HG03025 (cell line): ENCODE data around the gene CCDC142.
"Not testable (repeated sequence)": the region's sequence is repeated elsewhere in the genome, so short reads cannot be mapped to it uniquely, and the experiment has no call there.

Experiments used
- ATAC-seq: cut with Tn5 transposase; IDR thresholded peaks from one replicate; pipeline ENCODE4 v1.9.1; 2021; ENCODE audit warnings: mild to moderate bottlenecking, moderate library complexity; ENCODE audit not compliant: unreplicated experiment, low FRiP score

CCDC142 gene

DNA sequence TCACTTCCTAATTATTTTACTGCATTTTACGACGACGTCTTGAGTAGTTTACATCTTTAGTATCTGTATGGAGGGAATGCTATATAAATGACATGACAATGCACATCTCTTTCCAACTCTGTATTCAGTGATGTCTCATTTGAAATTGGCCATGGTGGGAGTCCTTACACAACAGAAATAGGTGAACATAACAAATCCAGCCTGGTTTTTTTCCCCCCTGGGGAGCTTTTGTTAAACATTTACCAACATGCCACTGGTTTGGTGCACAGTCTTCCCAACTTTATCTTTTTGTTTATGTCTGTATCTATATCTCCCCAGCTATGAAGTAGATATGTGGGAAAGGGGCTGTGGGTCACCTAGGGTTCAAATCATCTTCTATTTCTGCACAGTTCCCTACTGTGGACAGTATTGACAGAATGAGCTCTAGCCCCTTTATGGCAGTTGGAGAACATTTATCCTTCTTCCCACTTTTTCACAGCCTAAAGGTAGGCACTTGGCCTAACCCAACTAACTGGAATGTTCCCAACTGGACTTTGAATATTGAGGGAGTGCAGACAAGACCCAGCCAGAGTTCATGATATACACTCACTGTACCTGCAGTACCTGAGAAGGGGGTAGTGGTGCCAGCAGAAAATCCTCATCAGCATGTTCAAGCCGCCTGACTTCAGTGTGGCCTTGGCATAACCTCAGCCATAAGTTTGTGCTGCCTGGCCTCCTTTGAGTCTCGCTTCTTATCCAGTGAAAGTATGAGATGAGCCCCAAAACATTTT lies 35.4 kb downstream of the CCDC142 start:
- ATAC-seq = no peak

DNA sequence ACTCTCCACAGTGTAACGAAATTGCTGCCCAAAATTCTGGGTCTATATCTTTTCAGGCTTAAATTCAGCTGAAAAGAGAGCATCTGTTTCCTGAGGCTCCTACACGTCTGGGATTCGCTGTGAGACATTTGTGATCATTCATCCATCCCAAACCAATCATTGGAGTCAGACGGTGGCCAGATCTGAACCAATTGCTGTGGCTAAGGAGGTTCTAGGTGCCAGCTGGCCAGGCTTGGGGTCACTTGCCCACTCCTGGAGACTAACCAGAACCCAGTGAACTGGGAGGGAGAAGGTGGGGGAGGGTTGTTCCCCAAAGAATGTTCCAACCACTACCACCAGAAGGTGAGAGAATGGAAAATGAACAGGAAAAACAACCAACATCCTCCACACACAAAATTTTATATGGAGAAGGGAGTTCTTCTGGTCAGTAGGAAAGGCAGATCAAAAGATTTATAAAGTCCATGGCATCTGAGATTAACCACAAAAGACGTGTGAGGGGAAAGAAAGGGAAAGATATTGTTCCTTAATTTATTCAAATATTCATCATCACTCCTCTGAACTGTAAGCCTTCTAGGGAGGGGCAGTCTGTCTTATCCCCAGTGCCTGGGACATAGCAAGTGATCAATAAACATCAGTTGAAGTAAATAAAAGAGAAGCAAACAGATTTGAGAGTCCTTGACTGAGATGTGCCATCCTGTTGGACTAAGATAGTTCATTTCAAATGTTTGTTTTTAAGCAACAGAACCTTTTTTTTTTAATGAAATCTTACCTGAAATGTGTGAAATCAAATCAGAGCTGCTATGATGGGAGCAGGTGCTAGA lies 38.1 kb downstream of the CCDC142 start:
- ATAC-seq = no peak

DNA sequence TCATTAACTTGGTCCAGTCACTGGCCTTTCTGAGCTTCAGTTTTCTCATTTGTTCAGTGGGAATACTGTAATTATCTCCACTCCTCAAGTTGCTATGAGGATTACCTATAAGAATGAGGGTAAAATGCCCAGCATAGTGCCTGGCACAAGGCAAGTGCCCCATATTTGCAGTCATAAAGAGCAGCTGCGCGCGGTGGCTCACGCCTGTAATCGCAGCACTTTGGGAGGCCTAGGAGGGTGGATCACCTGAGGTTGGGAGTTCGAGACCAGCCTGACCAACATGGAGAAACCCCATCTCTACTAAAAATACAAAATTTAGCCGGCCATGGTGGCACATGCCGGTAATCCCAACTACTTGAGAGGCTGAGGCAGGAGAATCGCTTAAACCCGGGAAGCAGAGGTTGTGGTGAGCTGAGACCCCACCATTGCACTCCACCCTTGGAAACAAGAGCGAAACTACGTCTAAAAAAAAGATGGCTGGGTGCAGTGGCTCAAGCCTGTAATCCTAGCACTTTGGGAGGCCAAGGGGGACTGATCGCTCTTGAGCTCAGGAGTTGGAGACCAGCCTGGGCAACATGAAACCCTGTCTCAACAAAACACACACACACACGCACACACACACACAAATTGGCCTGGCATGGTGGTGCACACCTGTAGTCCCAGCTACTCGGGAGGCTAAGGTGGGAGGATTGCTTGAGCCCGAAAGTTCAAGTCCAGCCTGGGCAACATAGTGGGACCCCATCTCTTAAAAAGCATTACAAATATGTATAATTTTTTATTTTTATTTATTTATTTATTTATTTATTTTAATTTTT lies 40.1 kb downstream of the CCDC142 start:
- ATAC-seq = not testable (repeated sequence)

DNA sequence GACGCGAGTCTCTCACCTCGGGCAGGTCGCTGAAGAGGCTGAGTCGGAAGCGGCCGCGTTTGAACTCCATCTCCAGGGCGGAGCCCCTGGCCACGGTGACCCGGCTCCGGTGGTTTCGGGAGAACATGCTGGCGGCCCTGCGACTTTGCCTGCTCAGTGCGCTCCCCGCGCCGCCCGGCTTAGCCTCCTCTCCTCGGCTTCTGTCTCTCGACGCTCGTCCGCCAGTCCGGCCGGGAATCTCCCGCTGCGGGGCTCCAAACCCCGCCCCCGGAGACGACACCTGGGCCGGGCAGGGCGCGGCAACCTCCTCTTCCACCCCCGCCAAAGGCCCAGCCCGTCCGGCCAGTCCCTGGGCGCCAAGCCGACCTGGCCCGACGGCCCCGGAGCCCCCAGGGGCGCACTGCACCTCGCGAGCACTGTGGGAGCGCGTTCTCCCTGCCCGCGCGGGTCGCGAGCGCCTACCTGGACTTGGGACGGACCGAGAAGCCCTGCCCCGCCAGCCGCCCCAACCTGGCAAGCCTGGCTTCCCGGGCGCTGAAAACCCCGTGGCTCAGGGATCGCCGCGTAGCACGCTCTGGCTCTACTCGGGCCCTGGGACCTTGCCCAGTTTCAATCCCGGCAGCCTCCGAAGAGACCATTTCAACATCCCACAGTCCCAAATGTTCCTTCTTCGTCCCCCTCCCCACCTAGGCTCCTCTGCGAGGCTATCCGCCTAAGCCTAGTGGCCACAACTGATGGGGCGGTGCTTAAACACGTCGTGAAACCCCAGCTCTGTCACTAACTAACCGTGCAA lies 40.9 kb downstream of the CCDC142 start, which contains the start of gene RTKN:
Gene RTKN (minus strand): TSS at position 248 of the 793 bp plus-strand sequence. CDS start 121 bp downstream, at position 127.
- no peak for ATAC-seq

DNA sequence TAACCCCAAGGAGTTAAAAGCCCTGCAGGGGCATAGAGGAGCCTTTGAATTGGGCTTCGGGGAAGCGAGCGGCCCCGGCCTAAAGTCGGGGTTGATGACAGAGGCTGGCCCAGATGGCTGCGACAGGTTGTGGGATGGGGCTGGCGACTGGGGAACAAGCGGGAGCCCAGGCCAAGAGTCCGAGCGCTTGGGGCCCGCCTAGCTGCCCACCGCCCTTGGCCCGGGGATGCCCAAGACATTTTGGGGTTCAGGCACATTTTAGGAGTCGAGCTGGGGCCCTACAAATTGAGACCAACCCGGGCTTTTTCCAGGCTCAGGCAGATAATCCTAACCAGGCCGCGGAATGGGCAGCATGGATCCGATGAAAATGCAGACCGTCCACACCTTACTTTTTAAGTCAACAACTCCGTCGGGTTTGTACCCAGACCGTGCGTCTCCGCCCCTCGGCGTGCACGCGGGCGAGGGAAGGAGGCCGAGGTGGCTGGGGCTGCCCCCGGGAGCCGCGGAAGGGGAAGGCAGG lies 41.6 kb downstream of the CCDC142 start:
- ATAC-seq = no peak

DNA sequence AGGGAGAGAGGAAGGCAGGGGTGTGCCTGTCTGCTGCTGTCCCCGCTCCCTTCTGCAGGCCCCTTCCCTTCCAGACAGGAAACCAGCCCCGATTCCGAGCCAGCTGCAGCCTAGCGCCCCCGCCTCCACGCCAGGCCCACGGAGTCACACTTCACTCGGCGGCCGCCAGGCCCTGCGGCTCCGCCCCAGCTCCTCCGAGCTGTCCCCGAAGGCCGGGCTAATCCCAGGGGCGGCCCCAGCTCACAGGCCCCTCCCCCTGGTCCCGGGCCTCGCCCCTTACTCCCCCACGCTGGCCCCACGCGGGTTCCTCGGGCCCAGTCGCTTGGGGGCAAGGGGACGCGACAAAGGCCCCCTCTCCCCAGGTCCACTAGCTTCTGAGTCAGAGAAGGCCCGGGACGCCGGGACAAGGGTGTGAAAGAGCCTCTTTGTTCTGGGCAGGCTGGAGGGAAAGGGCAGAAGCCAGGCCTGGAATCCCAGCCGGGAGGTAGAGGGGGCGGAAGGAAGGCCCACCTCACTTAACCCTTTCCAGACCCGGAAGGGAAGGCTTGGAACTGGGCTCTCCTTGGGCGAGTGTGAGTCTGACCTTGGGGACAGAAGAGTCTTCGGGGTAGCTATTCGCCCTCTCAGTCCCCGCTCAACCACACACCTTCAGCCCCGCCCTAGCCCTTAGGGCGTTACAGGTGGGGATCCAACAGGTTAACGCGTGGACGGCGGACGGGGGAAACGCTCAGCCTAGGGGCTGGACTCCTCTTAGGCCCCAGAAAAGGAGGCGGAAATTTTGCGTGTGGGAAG lies 42.2 kb downstream of the CCDC142 start:
- peak; percentile 73 for ATAC-seq

DNA sequence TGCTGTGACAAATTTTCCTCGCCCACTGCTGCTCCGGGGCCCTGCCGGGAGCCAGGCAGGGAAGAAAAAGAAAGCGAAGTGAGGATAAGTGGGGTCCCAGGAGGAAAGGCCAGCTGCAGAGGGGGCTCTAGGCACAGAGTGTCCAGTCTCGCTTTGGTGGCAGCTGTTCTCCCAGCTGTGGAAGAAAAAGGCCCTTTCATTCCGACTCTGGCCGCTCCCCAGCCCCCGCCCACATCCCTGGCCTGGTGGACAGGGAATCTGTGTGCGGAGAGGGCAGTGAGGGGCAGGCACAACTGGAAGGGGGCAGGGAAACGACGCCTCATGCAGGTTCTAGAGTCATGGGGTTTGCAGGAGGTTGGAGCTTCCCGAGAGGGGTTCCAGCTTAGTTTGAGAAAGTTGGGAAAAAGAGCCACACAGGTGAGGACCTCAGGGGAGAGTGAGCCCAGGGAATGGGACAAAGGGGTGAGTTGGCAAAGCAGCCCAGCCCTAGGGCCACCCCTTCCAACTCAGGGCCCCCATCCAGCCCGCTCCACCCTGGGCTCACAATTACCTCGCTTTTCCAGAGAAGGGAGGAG lies 42.9 kb downstream of the CCDC142 start:
- ATAC-seq = no peak

DNA sequence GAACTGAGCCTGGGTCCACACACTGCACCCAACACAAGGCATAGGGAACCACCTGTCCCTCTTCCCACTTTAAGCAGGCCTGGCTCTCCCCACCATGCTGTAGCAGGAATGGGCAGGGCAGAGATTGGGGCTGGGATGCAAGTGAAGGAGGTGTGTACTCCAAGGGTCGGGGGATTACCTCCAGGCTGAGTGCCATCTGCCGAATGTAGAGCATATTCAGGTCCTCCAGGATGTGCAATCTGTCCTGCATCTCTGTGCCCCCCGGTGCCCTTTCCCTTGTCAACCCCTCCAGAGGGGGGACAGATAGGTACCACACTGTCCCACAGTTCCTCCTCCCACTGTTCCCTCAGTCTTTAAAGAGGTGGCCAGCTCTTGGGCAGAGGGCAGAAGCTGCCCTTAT lies 43.4 kb downstream of the CCDC142 start:
- ATAC-seq = no peak

DNA sequence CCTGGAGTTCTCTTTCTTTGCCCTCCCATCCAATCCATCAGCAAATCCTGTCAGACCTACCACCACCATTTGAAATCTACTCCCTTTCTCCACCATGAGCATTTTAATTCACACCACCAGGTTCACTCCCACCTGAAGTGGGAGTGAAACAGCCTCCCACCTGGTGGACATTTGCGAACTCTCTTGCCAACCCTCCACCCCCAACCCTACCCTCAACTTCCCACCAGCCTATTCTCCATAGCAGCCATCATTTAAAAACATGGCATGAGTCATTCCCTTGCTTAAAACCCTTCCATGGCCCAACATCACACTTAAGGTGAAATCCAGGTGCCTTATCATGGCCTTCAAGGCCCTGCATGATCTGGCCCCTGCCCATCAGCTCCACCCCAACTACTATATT lies 44.5 kb downstream of the CCDC142 start:
- ATAC-seq = no peak

DNA sequence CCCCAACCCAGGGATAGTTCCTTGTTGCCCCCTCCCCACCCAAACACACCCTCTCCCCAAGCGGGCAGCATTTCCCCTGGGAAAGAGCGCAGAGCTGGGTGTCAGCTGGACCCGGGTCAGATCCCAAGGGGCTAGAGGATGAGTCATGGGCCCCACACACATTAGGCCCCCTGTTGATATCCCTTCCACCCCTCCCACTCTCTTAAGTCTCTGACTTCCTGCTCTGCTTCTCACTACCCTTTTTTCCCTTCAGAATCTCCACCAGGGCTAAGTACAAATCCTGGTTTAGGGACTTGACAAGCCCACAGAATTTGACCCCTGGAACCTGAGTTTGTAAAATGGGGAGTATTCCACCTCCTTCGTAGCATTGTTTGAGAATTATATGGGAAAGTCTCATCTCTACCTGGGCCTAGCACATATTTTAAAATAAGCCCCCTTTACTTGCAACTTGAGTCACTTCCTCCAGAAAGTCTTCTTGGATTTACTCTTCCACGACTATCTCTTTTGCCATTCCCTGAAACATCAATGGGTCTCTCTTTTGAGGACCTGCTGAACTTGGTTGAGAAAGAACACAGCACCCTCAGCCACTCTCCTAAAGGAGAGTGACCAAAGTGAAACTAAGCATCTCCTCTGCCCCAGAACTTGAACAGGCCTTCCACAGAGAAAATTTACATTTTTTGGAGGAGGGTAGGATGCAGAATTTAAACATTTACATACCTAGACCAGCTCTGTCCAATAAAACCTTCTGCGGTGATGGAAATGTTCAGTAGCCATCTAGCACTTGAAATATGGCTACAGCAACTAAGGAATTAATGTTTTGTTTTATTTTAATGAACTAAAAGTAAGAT lies 45.7 kb downstream of the CCDC142 start:
- ATAC-seq = no peak

DNA sequence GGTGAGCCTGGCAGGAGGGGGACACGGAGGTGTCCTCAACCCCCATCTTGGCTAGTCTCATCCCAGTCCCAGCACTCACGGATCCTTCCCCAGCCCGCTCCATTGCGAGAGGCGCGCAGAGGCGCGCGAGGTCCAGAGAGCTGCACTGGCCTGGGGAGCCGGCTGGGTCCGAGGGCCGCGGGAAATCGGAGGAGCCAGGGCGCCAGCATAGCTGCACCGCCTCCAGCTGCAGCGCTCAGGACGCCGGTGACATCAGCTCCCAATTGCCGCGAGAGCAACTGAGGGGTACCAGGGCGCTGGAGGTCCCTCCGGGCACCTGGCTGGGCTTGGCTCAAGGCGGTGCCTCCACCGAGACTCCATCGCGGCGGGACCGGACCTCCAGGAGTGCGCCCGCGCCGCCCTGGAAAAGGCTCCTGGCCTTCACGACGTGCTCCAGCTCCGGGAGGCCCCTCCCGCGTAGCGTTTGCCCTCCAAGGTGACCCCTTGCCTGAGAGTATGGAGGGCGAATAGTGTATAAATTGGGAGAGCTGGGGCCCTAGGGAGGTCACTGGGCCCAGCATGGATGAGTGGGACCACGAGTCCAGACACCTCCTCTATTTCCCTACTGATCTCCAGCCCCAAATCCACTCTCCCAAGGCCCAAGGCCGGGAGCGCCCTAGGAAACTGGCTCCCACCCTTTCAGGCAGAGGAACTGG lies 46.5 kb downstream of the CCDC142 start:
- no peak for ATAC-seq

DNA sequence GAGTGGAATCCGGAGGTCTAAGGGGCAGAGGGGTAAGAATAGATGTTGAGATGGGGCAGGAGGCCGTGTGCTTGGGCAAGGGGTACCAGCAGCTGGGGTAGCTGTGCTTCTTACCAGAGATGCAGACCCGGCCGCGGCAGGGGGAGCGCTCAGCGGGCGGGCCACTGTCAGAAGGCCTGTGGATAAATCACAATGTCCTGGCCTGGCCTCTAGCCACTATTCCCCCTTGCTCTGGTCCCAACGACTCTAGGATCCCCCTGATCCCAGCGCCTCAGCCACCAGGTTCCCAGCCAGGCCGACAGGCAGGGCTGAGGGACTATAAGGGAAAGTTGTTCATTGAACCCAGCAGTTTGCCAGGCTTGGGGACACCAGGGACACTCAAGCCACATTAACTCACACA lies 52.3 kb downstream of the CCDC142 start:
- ATAC-seq = no peak

DNA sequence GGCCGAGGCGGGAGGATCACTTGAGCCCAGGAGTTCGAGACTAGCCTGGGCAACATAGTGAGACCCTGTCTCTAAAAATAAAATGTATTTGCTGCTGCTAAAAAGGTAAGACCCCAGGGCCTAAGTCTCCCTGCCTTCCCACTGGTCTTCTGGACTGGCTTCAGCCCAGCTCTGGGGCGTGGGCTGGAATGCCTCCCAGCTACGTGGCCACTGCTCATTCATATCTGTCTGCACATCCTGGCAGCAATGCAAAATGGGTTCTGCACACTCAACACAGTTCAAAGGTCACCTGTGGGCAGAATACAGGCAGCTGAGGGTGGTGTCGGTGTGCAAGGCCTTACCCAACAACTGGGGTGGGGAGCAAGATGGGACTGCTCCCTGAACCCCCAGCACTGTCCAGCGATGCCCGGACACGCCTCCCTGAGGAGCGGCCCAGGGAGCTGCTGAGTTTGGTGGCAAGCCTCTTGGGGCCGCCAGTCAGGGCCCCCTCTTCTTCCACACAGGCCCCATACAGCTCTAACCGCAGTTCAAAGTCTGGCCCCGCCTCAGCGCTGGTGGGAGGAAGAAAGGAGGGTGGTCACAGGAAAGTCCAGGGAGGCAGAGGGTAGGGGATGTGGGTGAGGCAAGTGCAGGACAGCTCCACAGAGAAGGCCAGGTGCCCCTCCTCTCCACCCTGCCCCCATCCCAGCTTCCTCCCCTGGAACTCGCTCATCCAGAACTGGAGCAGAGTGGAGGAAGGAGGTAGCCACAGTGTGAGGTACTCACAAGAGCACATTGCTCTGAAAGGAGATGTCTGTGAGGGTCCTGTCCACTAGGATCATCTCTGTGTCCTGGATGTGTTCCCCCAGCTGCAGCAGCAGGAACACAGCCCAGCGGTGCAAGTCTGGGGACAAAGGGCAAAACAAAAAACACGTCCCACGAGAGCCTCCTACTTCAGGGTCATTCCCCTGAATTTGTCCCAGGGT lies 53.0 kb downstream of the CCDC142 start:
- no peak for ATAC-seq

DNA sequence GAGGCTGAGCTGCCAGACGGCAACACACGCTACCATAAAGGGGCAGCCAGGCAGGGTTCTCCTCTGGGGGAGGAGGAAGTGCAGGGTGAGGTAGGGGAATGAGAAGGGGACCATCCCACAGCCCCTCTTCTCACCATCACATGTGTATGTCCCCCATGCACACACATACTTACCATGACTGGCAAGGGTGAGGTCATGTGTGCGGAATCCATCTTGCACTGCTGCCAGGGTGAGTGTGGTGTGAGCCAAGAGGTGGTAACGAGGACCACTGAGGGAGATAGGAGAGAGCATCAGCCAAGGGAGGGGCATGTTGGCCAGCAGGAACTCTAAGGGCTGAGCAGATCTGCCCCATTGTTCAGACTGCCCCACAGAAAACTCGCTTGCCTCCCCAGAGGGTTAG lies 54.1 kb downstream of the CCDC142 start:
- ATAC-seq = no peak

DNA sequence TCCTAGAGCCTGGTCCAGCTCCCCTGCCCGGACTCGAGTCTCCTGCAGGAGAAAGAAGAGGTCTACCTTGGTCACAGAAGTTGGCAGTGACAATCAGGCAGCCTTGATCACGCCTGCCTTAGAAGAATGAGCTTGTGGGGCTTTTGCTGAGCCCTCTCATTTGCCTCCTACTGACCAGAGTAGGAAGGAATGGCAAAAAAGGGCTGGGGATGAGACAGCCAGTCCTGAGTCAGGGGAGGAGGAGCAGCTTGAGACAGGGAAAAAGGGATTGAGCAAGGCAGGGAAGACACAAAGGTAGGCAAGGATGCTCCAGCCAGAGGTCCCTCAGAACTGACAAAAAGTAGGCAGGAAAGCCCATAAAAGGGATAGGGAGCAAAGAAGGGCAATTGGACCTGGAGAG lies 55.2 kb downstream of the CCDC142 start:
- no peak for ATAC-seq

DNA sequence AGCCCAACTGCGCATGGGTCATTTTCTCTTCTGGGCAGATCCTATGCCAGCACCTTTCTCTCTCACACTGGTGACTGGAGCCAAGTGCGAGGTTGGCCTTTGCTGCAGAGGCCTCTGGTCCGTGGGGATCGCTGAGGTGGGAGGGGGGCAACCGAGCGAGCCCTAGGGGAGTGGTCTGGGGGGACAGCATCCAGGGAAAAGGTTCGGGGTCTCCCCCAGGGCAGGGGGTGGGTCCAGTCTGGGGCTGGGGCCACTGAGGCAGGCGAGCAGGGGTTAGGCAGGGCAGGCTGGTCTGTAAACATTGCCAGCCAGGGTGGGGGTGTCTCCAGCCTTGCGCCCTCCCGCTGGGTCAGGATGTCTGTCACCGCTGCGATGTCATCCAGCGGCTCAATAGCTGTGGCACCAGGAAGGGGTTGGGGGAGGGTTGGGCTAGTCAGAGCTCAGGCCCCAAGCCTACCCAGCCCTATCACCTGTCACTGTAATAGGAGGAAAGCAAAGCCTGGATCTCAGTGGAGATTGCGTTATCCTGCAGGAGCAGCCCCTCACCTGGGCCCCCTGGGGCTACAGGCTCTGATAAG lies 56.5 kb downstream of the CCDC142 start:
- ATAC-seq = no peak
